ENCODE results near the gene URI1.

DNA sequence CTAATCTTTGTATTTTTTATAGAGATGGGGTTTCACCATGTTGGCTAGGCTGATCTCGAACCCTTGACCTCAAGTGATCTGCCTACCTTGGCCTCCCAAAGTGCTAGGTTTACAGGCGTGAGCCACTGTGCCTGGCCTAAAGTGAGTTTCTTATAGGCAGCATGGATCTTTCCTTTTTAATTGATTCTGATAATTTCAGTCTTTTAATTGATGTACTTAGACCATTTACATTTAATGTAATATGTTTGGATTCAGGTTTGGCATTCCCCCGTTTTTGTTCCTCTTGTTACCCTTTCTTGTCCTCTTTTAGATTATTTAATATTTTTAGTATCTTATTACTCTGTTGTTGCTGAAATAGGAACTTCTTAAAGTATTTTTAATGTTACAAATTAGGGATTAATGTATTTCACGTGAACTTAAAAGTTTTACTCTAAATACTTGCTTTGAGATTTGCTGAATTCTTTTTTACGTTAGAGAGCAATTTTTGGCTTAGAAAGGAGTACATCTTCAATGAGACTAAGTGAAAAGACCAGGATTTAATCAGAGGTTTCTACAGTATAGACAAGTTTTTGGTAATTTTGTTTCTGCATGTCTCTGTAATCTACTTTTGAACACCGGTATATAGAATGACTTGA, 50.3 kb downstream of the URI1 start:
- TF ChIP-seq CTCF (IDR thresholded peaks at IDR 0.05) (no peak), TCF7L2 (IDR thresholded peaks at IDR 0.05; ENCODE audit: low read depth, low read length) (no peak), POLR2AphosphoS5 (IDR thresholded peaks at IDR 0.05; ENCODE audit: low read depth, low read length) (no peak)
- TF ChIP-seq, protein P1, sequence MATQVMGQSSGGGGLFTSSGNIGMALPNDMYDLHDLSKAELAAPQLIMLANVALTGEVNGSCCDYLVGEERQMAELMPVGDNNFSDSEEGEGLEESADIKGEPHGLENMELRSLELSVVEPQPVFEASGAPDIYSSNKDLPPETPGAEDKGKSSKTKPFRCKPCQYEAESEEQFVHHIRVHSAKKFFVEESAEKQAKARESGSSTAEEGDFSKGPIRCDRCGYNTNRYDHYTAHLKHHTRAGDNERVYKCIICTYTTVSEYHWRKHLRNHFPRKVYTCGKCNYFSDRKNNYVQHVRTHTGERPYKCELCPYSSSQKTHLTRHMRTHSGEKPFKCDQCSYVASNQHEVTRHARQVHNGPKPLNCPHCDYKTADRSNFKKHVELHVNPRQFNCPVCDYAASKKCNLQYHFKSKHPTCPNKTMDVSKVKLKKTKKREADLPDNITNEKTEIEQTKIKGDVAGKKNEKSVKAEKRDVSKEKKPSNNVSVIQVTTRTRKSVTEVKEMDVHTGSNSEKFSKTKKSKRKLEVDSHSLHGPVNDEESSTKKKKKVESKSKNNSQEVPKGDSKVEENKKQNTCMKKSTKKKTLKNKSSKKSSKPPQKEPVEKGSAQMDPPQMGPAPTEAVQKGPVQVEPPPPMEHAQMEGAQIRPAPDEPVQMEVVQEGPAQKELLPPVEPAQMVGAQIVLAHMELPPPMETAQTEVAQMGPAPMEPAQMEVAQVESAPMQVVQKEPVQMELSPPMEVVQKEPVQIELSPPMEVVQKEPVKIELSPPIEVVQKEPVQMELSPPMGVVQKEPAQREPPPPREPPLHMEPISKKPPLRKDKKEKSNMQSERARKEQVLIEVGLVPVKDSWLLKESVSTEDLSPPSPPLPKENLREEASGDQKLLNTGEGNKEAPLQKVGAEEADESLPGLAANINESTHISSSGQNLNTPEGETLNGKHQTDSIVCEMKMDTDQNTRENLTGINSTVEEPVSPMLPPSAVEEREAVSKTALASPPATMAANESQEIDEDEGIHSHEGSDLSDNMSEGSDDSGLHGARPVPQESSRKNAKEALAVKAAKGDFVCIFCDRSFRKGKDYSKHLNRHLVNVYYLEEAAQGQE (IDR thresholded peaks at IDR 0.05; ENCODE audit: insufficient read depth in 1 of 2, low read depth in 2 of 2, low read length in 1 of 2): no peak
